Stimulated activated CD8-positive, alpha-beta memory T cell treated with anti-CD3 and anti-CD28 coated beads, Interleukin-7, amount 100 ng/mL, for 24 hours (primary cell): Measurements from ENCODE around the gene FANCC.
"Not testable (repeated sequence)": the region's sequence is repeated elsewhere in the genome, so short reads cannot be mapped to it uniquely, and the experiment has no call there.

Experiments
- DNase-seq: peaks from one replicate; pipeline ENCODE4 v3.0.0-alpha.2; 2020; ENCODE audit warnings: low read depth

FANCC gene

GRCh38 chr9:95226921-95227320 lies 90.6 kb downstream of the FANCC start:
- DNase-seq: no peak

GRCh38 chr9:95225726-95226106 lies 91.8 kb downstream of the FANCC start:
- DNase-seq: no peak

- DNase-seq: no peak
Measured at GRCh38 chr9:95225076-95225725, 92.3 kb downstream of the FANCC start.

GRCh38 chr9:95224376-95225019 lies 93.0 kb downstream of the FANCC start:
- DNase-seq: no peak

GRCh38 chr9:95220352-95220751 lies 97.2 kb downstream of the FANCC start:
- not testable (repeated sequence) for DNase-seq

GRCh38 chr9:95218773-95219172 lies 98.7 kb downstream of the FANCC start:
- DNase-seq: no peak

- DNase-seq: no peak
Measured at GRCh38 chr9:95217936-95218335, 99.6 kb downstream of the FANCC start.

- DNase-seq: no peak
Measured at GRCh38 chr9:95215336-95215898, 102.1 kb downstream of the FANCC start.

- DNase-seq: no peak
Measured at GRCh38 chr9:95213117-95213516, 104.4 kb downstream of the FANCC start.

GRCh38 chr9:95211028-95211427 lies 106.5 kb downstream of the FANCC start:
- DNase-seq: no peak

GRCh38 chr9:95207403-95207802 lies 110.1 kb downstream of the FANCC start:
- no peak for DNase-seq

- no peak for DNase-seq
Measured at GRCh38 chr9:95206143-95206542, 111.4 kb downstream of the FANCC start.

GRCh38 chr9:95204710-95205109 lies 112.8 kb downstream of the FANCC start:
- DNase-seq: no peak

GRCh38 chr9:95204310-95204709 lies 113.2 kb downstream of the FANCC start:
- no peak for DNase-seq

GRCh38 chr9:95203019-95203418 lies 114.5 kb downstream of the FANCC start:
- not testable (repeated sequence) for DNase-seq

GRCh38 chr9:95202076-95202681 lies 115.3 kb downstream of the FANCC start:
- DNase-seq: no peak

GRCh38 chr9:95201206-95201605 lies 116.3 kb downstream of the FANCC start:
- no peak for DNase-seq

GRCh38 chr9:95197692-95198271 lies 119.7 kb downstream of the FANCC start:
- DNase-seq: no peak

- DNase-seq: no peak
Measured at GRCh38 chr9:95193480-95193879, 124.0 kb downstream of the FANCC start.

- no peak for DNase-seq
Measured at GRCh38 chr9:95193067-95193466, 124.4 kb downstream of the FANCC start.

GRCh38 chr9:95192631-95193030 lies 124.9 kb downstream of the FANCC start:
- no peak for DNase-seq

GRCh38 chr9:95190413-95190812 lies 127.1 kb downstream of the FANCC start:
- no peak for DNase-seq
